Measurements from ENCODE around the gene RPLP1. TPM values are rescaled to one million over a fixed set of nuclear protein-coding genes. Genes with fewer than 3 reads are reported as not detected.

Gene RPLP1
- total and polyA plus RNA-seq, 9 of the 15 experiments (the other 6 are each of a cell fraction or from before 2014, with no cell fraction given) = 76.3 to 3,053 (median 847) TPM

GRCh38 chr15:69468241-69469121 lies 15.9 kb downstream of the RPLP1 start:
- intact Hi-C loops (cut with micrococcal nuclease) = loop anchor here (5.0 to 10.0 kb wide), 2 partner anchors 304 to 411 kb away; partner anchors contain the start of gene GLCE
- Histone ChIP-seq H3K9ac (ENCODE audit: insufficient read depth in 1 of 2, low read depth in 2 of 2, low read length in 2 of 2) (peak overlapping the region in 1 of 2 experiments; percentile 78; a peak in 1 of 4 replicates), H3K79me2 (ENCODE audit: control insufficient read depth, insufficient read depth, low read length) (no peaks in the 10 kb centered on the region), H3K27me3 (ENCODE audit: control insufficient read depth in 2 of 2, insufficient read depth in 2 of 2, low read length in 2 of 2) (peaks cover 0 to 9% of the 10 kb centered on the region in 2 experiments; a peak in 2 of 5 replicates), H2AFZ (ENCODE audit: low read depth, low read length) (peak overlapping the region; percentile 73), H3K4me2 (ENCODE audit: insufficient read depth, low read length) (peak overlapping the region; percentile 27), H3K9me3 (replicated peaks; ENCODE audit: control insufficient read depth, insufficient read depth, low read depth, low read length) (no peaks in the 10 kb centered on the region), H3K4me3 (no peak overlapping the region), H3K4me1 (replicated peaks in 1 of 2; ENCODE audit: control insufficient read depth in 2 of 2, insufficient read depth in 2 of 2, low read length in 2 of 2) (peaks cover 21 to 25% of the 10 kb centered on the region in 2 experiments; a peak in 4 of 5 replicates), H3K36me3 (ENCODE audit: control insufficient read depth, insufficient read depth, low read length) (no peaks in the 10 kb centered on the region), H4K20me1 (replicated peaks; ENCODE audit: control insufficient read depth, insufficient read depth, low read length) (peaks cover 3% of the 10 kb centered on the region; the same call in 1 of the 2 replicates), H3K9me1 (ENCODE audit: control insufficient read depth, insufficient read depth, low read length) (no peaks in the 10 kb centered on the region), H3K27ac (ENCODE audit: extremely low read depth, low read depth, low read length) (no peak overlapping the region)
- in situ Hi-C loops (cut with MboI) = no loop called here
- FAIRE-seq (peak; percentile 83), DNase-seq (ENCODE audit: extremely low read depth in 1 of 4, low spot score in 3 of 4) (peak; percentile 54 to 73 (median 59)), ATAC-seq (peak; percentile 75)
- 22% methylated on average over 19 of the region's 19 CpGs for WGBS (ENCODE audit: insufficient coverage, low coverage, missing lambda C conversion rate)
- POLR2A ChIA-PET = interaction anchor here (0.7 to 1.8 kb wide), 2 partner anchors 14 to 455 kb away, joined by 4 to 15 read pairs; partner anchors contain the start of gene RPLP1
- CTCF ChIA-PET (ENCODE audit: low intra/inter-chr PET ratio) = no interaction called here
- no TSS peak for BruUV-seq (replicated peaks)
- TF ChIP-seq CBFA2T3 (IDR thresholded peaks at IDR 0.05) = peak; percentile 64
- peak; percentile 62; the same call in 1 of the 2 replicates for TF ChIP-seq SMARCE1 (IDR thresholded peaks at IDR 0.05)
- peak; percentile 93 for TF ChIP-seq SPI1 (IDR thresholded peaks at IDR 0.05; ENCODE audit: borderline replicate concordance, low read depth, low read length)
- no peak for TF ChIP-seq ZC3H11A (IDR thresholded peaks at IDR 0.05; ENCODE audit: low read depth, low read length)
- 0 out of 2 replicates have a peak, but pooled peaks have one; percentile 22 for TF ChIP-seq PTTG1 (tag; IDR thresholded peaks at IDR 0.05; ENCODE audit: low read depth)
- peak; percentile 44; the same call in 1 of the 2 replicates for TF ChIP-seq ARID1B (IDR thresholded peaks at IDR 0.05)
- TF ChIP-seq KDM1A (IDR thresholded peaks at IDR 0.05) = peak; percentile 41 to 45; a peak in 2 of 4 replicates
- peak; percentile 28; the same call in 1 of the 2 replicates for TF ChIP-seq CBFA2T2 (conservative IDR thresholded peaks at IDR 0.05)
- TF ChIP-seq FOXJ3 (CRISPR knock-in tag; IDR thresholded peaks at IDR 0.05) = no peak
- TF ChIP-seq CTBP1 (IDR thresholded peaks at IDR 0.05; ENCODE audit: borderline replicate concordance) = peak; percentile 33; the same call in 1 of the 2 replicates
- peak; percentile 36; the same call in 1 of the 2 replicates for TF ChIP-seq PKNOX1 (IDR thresholded peaks at IDR 0.05)
- no peak for TF ChIP-seq MAZ (CRISPR knock-in tag; conservative IDR thresholded peaks at IDR 0.05 in 1 of 2, IDR thresholded peaks at IDR 0.05 in 1 of 2)
- TF ChIP-seq NELFE (IDR thresholded peaks at IDR 0.05; ENCODE audit: insufficient read depth, insufficient read length) = no peak
- peak; percentile 51; the same call in 1 of the 2 replicates for TF ChIP-seq TEAD4 (IDR thresholded peaks at IDR 0.05; ENCODE audit: low read length)
- no peak for TF ChIP-seq TEAD4 (CRISPR knock-in tag; IDR thresholded peaks at IDR 0.05; ENCODE audit: borderline replicate concordance)
- no peak for TF ChIP-seq ZNF133 (CRISPR knock-in tag; IDR thresholded peaks at IDR 0.05)
- 0 out of 2 replicates have a peak, but pooled peaks have one; percentile 29 for TF ChIP-seq TCF3 (CRISPR knock-in tag; IDR thresholded peaks at IDR 0.05)
- TF ChIP-seq RCOR1 (IDR thresholded peaks at IDR 0.05; ENCODE audit: borderline replicate concordance in 1 of 2, low read depth in 2 of 2, low read length in 2 of 2) = 0 out of 4 replicates have a peak, but pooled peaks of 1 of the 2 experiments have one; percentile 21
- no peak for TF ChIP-seq NR0B1 (IDR thresholded peaks at IDR 0.05; ENCODE audit: partially characterized antibody)
- TF ChIP-seq JUND (IDR thresholded peaks at IDR 0.05; ENCODE audit: borderline replicate concordance, low read depth, low read length) = peak; percentile 86
- TF ChIP-seq JUND (tag; IDR thresholded peaks at IDR 0.05; ENCODE audit: borderline replicate concordance, low read depth, low read length) = peak; percentile 66; the same call in 1 of the 3 replicates

Data from K562 (cell line).